Nephron progenitor cell (in vitro differentiated cells): ENCODE data around the gene CAMK1D.
A peak's percentile ranks its signal among the peaks of the same experiment; 100 is the strongest.
"Not testable (repeated sequence)": the region's sequence is repeated elsewhere in the genome, so short reads cannot be mapped to it uniquely, and the experiment has no call there.

Experiments used
- DNase-seq: peaks from one replicate; pipeline ENCODE4 v3.0.0; 2021
- H3K27ac Mint-ChIP-seq: 2 replicates; pipeline ENCODE4 v1.8.0; 2021; ENCODE audit warnings: mild to moderate bottlenecking, moderate library complexity, mixed read lengths
- H3K27me3 Mint-ChIP-seq: 2 replicates; pipeline ENCODE4 v1.8.0; 2021; ENCODE audit warnings: mild to moderate bottlenecking, low read depth, mixed read lengths; ENCODE audit not compliant: poor library complexity
- H3K36me3 Mint-ChIP-seq: 2 replicates; pipeline ENCODE4 v1.8.0; 2021; ENCODE audit warnings: low read depth, mixed read lengths
- H3K4me1 Mint-ChIP-seq: 2 replicates; pipeline ENCODE4 v1.8.0; 2021; ENCODE audit warnings: mixed read lengths
- H3K4me3 Mint-ChIP-seq: 2 replicates; pipeline ENCODE4 v1.8.0; 2021; ENCODE audit warnings: mild to moderate bottlenecking, moderate library complexity, mixed read lengths
- H3K9me3 Mint-ChIP-seq: 2 replicates; pipeline ENCODE4 v1.8.0; 2021; ENCODE audit warnings: mild to moderate bottlenecking, moderate library complexity, mixed read lengths
- TF ChIP-seq, protein P1 (sequence below): fragments of 200-600 bp; sonication (generic); IDR thresholded peaks from 2 replicates; pipeline ENCODE4 v1.5.0; 2021; ENCODE audit warnings: antibody characterized with exemption

CAMK1D gene

DNA sequence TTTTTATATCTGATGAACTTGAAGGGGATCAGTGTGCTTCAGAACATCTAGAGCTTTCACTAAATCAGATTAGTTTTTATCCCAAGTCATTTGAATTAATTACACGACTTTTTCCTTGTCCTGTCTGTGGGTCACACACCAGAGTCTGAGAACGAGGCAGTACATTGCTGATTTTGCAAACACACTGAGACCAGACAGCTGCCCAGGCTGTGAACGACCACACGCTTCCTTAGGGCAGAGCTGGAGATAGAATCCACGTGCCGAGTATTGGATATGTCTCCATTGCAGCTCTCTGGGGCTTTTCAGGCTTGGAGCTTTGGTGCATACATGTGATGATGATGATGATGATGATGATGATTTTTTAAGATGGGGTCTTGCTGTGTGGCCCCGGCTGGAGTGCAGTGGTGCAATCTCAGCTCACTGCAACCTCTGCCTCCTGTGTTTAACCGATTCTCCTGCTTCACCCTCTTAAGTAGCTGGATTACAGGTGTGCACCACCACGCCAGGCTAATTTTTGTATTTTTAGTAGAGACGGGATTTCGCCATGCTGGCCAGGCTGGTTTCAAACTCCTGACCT is 81.1 kb downstream of the CAMK1D start:
- no peaks in the 10 kb centered on the region for H3K9me3 Mint-ChIP-seq
- TF ChIP-seq, protein P1, sequence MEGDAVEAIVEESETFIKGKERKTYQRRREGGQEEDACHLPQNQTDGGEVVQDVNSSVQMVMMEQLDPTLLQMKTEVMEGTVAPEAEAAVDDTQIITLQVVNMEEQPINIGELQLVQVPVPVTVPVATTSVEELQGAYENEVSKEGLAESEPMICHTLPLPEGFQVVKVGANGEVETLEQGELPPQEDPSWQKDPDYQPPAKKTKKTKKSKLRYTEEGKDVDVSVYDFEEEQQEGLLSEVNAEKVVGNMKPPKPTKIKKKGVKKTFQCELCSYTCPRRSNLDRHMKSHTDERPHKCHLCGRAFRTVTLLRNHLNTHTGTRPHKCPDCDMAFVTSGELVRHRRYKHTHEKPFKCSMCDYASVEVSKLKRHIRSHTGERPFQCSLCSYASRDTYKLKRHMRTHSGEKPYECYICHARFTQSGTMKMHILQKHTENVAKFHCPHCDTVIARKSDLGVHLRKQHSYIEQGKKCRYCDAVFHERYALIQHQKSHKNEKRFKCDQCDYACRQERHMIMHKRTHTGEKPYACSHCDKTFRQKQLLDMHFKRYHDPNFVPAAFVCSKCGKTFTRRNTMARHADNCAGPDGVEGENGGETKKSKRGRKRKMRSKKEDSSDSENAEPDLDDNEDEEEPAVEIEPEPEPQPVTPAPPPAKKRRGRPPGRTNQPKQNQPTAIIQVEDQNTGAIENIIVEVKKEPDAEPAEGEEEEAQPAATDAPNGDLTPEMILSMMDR = no peak
- DNase-seq = no peak
- H3K27me3 Mint-ChIP-seq = peaks cover 13% of the 10 kb centered on the region
- peaks cover 22% of the 10 kb centered on the region for H3K4me1 Mint-ChIP-seq
- no peaks in the 10 kb centered on the region for H3K36me3 Mint-ChIP-seq
- peak overlapping the region; percentile 18 for H3K27ac Mint-ChIP-seq
- no peak overlapping the region for H3K4me3 Mint-ChIP-seq

DNA sequence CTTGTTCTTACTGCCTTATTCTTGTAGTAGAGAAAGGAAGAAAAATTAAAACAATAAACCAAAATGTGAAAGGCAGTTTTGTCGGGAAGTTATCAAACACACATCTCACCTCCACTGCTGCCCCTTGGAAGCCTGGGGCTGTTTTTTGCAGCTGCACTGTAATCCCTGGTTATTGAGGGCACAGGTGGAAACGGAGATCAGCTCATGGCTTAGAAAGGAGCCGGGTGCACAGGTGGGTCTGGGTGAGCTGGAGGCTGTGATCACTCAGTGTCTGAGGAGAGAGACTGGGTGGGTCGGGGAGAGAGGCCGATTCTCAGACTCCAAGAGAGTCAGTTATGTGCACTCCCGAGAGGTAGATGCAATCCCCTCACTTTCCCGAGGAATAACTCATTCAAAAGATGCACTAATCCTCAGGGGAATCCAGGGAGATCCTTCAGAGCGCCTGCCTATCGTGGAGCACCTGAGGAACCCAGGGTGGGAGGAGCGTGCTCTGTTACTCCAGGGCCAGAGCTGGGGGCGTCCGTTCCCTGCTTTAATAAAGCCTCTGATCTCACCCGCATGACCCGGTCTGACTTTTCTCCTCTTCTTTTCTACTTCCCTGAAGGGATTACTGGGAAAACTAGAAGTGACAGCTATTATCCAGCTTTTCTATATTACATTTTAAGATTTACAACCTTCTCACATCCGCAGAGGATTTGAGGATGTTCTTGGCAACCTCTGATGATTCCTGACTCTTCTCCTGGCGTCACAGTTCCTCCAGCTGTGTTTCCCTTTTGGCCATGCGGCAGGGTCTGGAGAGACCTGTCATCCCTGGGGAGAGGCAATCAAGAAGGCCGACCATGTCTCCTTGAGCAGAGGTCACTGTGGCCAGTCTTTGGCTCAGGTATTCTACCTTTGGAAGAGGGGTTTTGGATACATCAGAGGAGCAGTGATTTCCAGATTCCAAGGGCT is 82.1 kb downstream of the CAMK1D start:
- Mint-ChIP-seq H3K4me1 (peaks cover 22% of the 10 kb centered on the region), H3K36me3 (no peaks in the 10 kb centered on the region), H3K27me3 (peaks cover 17% of the 10 kb centered on the region), H3K4me3 (no peak overlapping the region), H3K27ac (no peak overlapping the region), H3K9me3 (no peaks in the 10 kb centered on the region)
- TF ChIP-seq, protein P1 = no peak
- DNase-seq = no peak

DNA sequence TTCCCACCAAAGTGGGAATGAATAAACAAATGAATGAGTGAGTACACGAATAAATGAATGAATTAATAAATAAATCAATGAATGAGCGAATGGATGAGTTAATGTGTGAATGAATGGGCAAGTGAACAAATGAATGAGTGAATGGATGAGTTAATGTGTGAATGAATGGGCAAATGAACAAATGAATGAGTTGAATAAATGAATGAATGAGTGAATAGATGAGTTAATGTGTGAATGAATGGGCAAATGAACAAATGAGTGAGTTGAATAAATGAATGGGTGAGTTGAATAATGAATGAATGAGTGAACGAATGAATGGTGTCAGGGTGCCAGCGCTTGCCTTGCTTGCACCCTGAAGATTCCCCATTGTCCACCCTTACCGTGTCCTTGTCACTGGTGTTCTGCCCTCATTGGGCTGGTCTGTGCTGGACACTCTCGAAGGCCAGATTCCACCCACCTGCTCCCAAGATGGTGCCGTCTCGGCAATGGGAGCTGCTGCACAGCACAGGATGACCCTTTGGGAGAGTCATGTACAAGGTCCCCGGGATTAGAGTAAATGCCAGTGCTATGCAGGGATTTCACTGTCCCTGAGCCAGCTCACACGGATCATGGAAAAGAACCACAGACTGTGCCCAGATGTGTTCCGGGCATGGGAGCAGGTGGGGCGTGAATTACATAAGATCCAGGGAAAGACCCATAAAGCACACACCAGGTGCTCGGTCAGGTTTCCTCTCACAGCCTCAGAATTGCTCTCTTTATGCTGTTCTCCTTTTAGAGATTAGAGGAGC is 83.2 kb downstream of the CAMK1D start:
- H3K27ac Mint-ChIP-seq = no peak overlapping the region
- no peaks in the 10 kb centered on the region for H3K9me3 Mint-ChIP-seq
- no peaks in the 10 kb centered on the region for H3K36me3 Mint-ChIP-seq
- TF ChIP-seq, protein P1 = no peak
- H3K4me3 Mint-ChIP-seq = no peak overlapping the region
- peaks cover 29% of the 10 kb centered on the region for H3K27me3 Mint-ChIP-seq
- peaks cover 22% of the 10 kb centered on the region for H3K4me1 Mint-ChIP-seq
- DNase-seq = no peak

DNA sequence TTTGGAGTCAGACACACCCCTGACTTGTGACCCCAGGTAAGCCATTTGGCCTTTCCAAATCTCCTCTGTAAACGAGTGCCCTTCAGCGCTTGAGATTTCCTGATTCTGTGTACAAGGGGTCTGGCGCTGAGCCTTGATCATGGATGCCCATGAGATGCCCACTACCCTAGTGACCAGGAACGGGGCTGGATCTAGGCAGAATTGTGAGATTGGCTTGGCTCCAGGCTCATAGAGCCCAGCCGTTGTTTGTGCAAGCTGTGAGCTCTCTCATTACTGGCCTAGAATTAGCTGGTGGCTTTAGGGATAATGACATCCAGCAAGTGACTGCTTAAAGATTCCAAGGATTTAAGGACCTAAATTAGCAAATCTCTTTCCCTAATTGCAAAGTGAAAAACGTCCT is 84.9 kb downstream of the CAMK1D start:
- TF ChIP-seq, protein P1 = no peak
- peaks cover 4% of the 10 kb centered on the region for H3K9me3 Mint-ChIP-seq
- peaks cover 4% of the 10 kb centered on the region for H3K36me3 Mint-ChIP-seq
- peaks cover 32% of the 10 kb centered on the region for H3K4me1 Mint-ChIP-seq
- H3K4me3 Mint-ChIP-seq = no peak overlapping the region
- H3K27ac Mint-ChIP-seq = no peak overlapping the region
- no peak for DNase-seq
- H3K27me3 Mint-ChIP-seq = peaks cover 27% of the 10 kb centered on the region

DNA sequence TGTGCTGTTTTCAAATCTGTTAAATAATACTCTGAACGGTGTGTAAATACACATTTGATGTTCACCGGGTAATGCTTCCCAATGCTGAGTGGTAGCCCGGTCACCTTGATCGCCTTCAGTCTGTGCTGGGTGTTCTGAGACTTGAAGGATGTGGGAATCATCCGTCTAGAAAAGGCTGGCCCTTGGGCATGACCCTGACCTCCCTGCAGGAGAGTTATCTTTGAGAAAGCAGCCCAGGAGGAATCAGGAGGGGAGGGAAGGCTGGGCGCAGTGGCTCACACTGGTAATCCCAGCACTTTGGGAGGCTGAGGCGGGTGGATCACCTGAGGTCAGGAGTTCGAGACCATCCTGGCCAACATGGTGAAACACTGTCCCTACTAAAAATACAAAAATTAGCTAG is 85.3 kb downstream of the CAMK1D start:
- DNase-seq, H3K4me3 Mint-ChIP-seq, H3K9me3 Mint-ChIP-seq, H3K36me3 Mint-ChIP-seq, H3K27ac Mint-ChIP-seq: not testable (repeated sequence)
- Mint-ChIP-seq H3K4me1 (peaks cover 31% of the 10 kb centered on the region), H3K27me3 (peaks cover 27% of the 10 kb centered on the region)

DNA sequence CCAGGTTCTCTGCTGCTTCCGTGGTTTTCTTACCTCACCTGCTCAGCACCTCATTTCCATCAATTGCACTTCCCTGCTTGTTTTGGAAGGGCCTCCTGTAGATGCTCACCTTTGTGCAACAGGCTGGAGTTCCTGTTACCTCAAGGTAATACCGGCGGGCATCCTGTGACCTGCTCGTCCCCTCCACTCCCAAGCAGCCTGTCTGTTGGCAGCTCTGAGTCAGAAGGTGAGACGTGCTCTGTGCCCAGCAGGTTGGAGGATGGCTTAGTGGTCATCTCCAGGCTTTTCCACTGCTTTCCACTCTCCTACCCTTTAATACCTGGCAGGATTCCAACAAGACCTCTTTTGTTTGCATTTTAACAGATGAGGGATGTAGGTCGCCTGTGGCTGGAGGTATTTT is 86.0 kb downstream of the CAMK1D start:
- no peak for DNase-seq
- H3K27ac Mint-ChIP-seq = no peak overlapping the region
- peaks cover 24% of the 10 kb centered on the region for H3K4me1 Mint-ChIP-seq

More for the DNA sequence above, 86.0 kb downstream of the CAMK1D start:
- TF ChIP-seq, protein P1 = no peak
- Mint-ChIP-seq H3K4me3 (no peak overlapping the region), H3K9me3 (peaks cover 15% of the 10 kb centered on the region), H3K36me3 (peaks cover 10% of the 10 kb centered on the region), H3K27me3 (peaks cover 27% of the 10 kb centered on the region)
